Esophagus squamous epithelium (tissue), 4 donors: ENCODE results near the gene MPIG6B.

ENCODE experiments used
- CTCF ChIP-seq, 6 experiments: fragments of 450-650 bp in 4 of 6; fragments of 200-600 bp in 2 of 6; sonication (generic) in 2 of 6; IDR thresholded peaks; one replicate each; pipeline ENCODE4 v1.5.1; 2016 to 2019; ENCODE audit warnings: antibody characterized with exemption in 6 of 6, mild to moderate bottlenecking in 4 of 6, moderate library complexity in 4 of 6
- POLR2A ChIP-seq, 4 donors: fragments of 450-650 bp; IDR thresholded peaks; one replicate each; pipeline ENCODE4 v1.6.1; 2017; ENCODE audit warnings: antibody characterized with exemption in 4 of 4, mild to moderate bottlenecking in 4 of 4, moderate library complexity in 3 of 4

GRCh38 chr6:31692886-31693285 is 30.3 kb upstream of the MPIG6B start:
- TF ChIP-seq CTCF (IDR thresholded peaks at IDR 0.05): no peak
- no peak for TF ChIP-seq POLR2A (IDR thresholded peaks at IDR 0.05)
